Measurements from ENCODE around the gene FUBP3. TPM values are rescaled to one million over a fixed set of nuclear protein-coding genes. Genes with fewer than 3 reads are reported as not detected.
A peak's percentile ranks its signal among the peaks of the same experiment; 100 is the strongest.

FUBP3 gene
- total and polyA plus RNA-seq, 8 donors = 5.8 to 59.3 (median 20.7) TPM

DNA sequence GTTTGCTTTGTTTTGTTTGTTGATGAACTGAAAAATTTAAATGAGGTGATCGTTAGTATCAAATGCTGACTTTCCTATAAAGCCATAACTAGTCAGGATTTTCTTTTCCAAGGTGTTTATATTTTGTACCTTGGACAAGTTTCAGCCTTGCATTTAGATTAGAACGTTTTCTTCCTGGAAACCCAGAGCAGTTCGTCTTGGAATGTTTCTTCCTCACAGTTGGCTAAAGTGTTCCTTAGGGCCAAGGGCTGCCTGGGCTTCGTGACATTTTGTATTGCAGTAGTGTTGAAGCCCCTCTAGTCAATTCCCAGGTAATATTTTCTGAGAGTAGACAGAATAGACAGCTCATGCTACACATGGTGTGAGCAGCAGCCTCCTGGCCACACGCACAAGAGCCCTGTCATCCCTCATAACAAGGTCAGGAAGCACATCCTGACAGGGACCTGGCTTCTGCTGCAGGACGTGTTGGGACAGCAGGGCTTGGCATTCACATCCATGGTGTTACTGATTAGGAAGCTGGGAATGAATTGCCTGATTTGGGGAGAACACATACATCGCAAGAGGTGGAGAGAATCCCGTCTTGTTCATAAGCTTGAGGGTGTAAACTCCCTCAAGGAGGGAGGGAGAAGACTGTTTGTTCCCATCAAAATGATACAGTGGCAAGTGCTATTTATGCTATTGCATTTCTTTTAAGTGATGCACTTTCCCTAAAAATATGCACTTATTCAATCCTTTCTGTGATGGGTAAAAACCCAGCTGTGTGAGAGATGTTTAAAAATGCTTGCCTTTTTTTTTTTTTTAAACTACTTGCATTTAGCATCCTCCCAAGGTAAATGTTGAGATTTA is 31.7 kb downstream of the FUBP3 start:
- Histone ChIP-seq H3K27ac (peak overlapping the region in 2 of 5 donors; percentile 62 to 75), H3K36me3 (peaks cover 36 to 80% (median 64%) of the 10 kb centered on the region in 4 donors)

DNA sequence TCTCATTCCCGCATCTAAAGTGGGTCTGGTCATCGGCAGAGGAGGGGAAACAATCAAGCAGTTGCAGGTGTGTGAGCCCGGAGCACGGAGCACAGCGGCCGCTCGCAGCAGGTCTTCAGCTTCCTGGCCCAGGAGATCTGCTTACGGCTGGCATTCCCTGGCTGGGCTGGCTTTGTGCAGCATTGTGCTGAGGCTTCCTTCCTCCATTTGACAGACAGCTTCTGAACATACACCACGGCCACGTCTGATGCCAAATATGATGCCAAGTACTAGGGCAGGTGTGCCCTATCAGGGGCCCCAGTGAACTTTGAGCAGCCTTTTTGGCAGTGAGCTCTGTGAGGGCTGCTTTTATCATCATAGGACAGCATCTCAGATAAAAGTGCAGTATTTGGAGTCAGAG is 37.1 kb downstream of the FUBP3 start:
- intact Hi-C loops (cut with DNase I; ENCODE audit: low total_unique reads) = no loop called here
- Histone ChIP-seq H3K4me3 (no peak overlapping the region), H3K9me3 (no peaks in the 10 kb centered on the region), H3K27me3 (no peaks in the 10 kb centered on the region), H3K4me1 (peaks cover 0 to under 1% (median 0%) of the 10 kb centered on the region in 4 donors), H3K36me3 (peaks cover 82 to 98% (median 96%) of the 10 kb centered on the region in 4 donors), H3K27ac (no peak overlapping the region)
- TF ChIP-seq POLR2AphosphoS5 (IDR thresholded peaks at IDR 0.05) = no peak
- no peak for TF ChIP-seq POLR2A (IDR thresholded peaks at IDR 0.05)
- TF ChIP-seq, protein P1, sequence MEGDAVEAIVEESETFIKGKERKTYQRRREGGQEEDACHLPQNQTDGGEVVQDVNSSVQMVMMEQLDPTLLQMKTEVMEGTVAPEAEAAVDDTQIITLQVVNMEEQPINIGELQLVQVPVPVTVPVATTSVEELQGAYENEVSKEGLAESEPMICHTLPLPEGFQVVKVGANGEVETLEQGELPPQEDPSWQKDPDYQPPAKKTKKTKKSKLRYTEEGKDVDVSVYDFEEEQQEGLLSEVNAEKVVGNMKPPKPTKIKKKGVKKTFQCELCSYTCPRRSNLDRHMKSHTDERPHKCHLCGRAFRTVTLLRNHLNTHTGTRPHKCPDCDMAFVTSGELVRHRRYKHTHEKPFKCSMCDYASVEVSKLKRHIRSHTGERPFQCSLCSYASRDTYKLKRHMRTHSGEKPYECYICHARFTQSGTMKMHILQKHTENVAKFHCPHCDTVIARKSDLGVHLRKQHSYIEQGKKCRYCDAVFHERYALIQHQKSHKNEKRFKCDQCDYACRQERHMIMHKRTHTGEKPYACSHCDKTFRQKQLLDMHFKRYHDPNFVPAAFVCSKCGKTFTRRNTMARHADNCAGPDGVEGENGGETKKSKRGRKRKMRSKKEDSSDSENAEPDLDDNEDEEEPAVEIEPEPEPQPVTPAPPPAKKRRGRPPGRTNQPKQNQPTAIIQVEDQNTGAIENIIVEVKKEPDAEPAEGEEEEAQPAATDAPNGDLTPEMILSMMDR (IDR thresholded peaks at IDR 0.05) = no peak
- no peak for TF ChIP-seq EP300 (IDR thresholded peaks at IDR 0.05)
- no peak for DNase-seq
- WGBS, 5 donors = 78 to 92% (median 89%) methylated on average over 5 to 10 of the region's 10 CpGs

More for the DNA sequence above, 31.7 kb downstream of the FUBP3 start:
- intact Hi-C loops (cut with DNase I; ENCODE audit: low total_unique reads) = no loop called here
- no peak for DNase-seq
- H3K27me3 ChIP-seq = no peaks in the 10 kb centered on the region
- no peak for TF ChIP-seq EP300 (IDR thresholded peaks at IDR 0.05)
- no peak for TF ChIP-seq POLR2A (IDR thresholded peaks at IDR 0.05)
- TF ChIP-seq, protein P1 (IDR thresholded peaks at IDR 0.05) = no peak
- TF ChIP-seq POLR2AphosphoS5 (IDR thresholded peaks at IDR 0.05) = peak in 1 of 3 donors; percentile 68
- no peaks in the 10 kb centered on the region for H3K9me3 ChIP-seq
- peaks cover 0 to 24% (median 11%) of the 10 kb centered on the region in 4 donors for H3K4me1 ChIP-seq
- no peak overlapping the region for H3K4me3 ChIP-seq
- WGBS, 5 donors = 57 to 74% (median 70%) methylated on average over 7 to 8 of the region's 8 CpGs

- H3K36me3 ChIP-seq = peaks cover 85 to 100% (median 100%) of the 10 kb centered on the region in 4 donors
Observed at GRCh38 chr9:130623466-130623865, 44.1 kb downstream of the FUBP3 start.

GRCh38 chr9:130624154-130624553 is 44.8 kb downstream of the FUBP3 start:
- 85 to 96% (median 91%) methylated on average over 4 of the region's 4 CpGs for WGBS, 5 donors
- Histone ChIP-seq H3K4me1 (no peaks in the 10 kb centered on the region), H3K27me3 (no peaks in the 10 kb centered on the region), H3K27ac (no peak overlapping the region), H3K4me3 (no peak overlapping the region), H3K36me3 (peaks cover 84 to 100% (median 100%) of the 10 kb centered on the region in 4 donors), H3K9me3 (no peaks in the 10 kb centered on the region)
- DNase-seq = no peak
- TF ChIP-seq EP300 (IDR thresholded peaks at IDR 0.05) = no peak
- TF ChIP-seq POLR2A (IDR thresholded peaks at IDR 0.05) = no peak
- TF ChIP-seq POLR2AphosphoS5 (IDR thresholded peaks at IDR 0.05) = no peak
- TF ChIP-seq, protein P1 (IDR thresholded peaks at IDR 0.05) = no peak
- intact Hi-C loops (cut with DNase I; ENCODE audit: low total_unique reads) = no loop called here

More at GRCh38 chr9:130623466-130623865, 44.1 kb downstream of the FUBP3 start:
- 87 to 92% (median 89%) methylated on average over 9 to 10 of the region's 10 CpGs for WGBS, 5 donors
- Histone ChIP-seq H3K27me3 (no peaks in the 10 kb centered on the region), H3K27ac (no peak overlapping the region), H3K4me1 (no peaks in the 10 kb centered on the region), H3K9me3 (no peaks in the 10 kb centered on the region), H3K4me3 (no peak overlapping the region)
- DNase-seq = no peak
- intact Hi-C loops (cut with DNase I; ENCODE audit: low total_unique reads) = no loop called here
- TF ChIP-seq POLR2A (IDR thresholded peaks at IDR 0.05) (no peak), POLR2AphosphoS5 (IDR thresholded peaks at IDR 0.05) (no peak), EP300 (IDR thresholded peaks at IDR 0.05) (no peak)
- TF ChIP-seq, protein P1 (IDR thresholded peaks at IDR 0.05) = no peak

Data from stomach (tissue), 9 donors.